ENCODE measurements around the gene TUBGCP5.

TUBGCP5 gene

GRCh38 chr15:23002920-23003319 lies 36.4 kb downstream of the TUBGCP5 start:
- Histone ChIP-seq H3K4me1 (ENCODE audit: control insufficient read depth, low read length) (no peaks in the 10 kb centered on the region), H3K27me3 (ENCODE audit: control insufficient read depth, low read length) (no peaks in the 10 kb centered on the region), H3K79me2 (ENCODE audit: control insufficient read depth, low read length) (no peaks in the 10 kb centered on the region), H4K20me1 (ENCODE audit: control insufficient read depth, insufficient read depth, low read depth, low read length) (no peaks in the 10 kb centered on the region), H3K9me2 (replicated peaks; ENCODE audit: control insufficient read depth, low read length) (no peaks in the 10 kb centered on the region), H3K36me3 (ENCODE audit: control insufficient read depth, low read length) (peaks cover 81% of the 10 kb centered on the region), H3K9me3 (ENCODE audit: control insufficient read depth, insufficient read depth, low read length) (no peaks in the 10 kb centered on the region), H3K27ac (ENCODE audit: low read depth, low read length) (no peak overlapping the region), H3F3A (ENCODE audit: control insufficient read depth, insufficient read depth) (no peaks in the 10 kb centered on the region), H3K4me2 (ENCODE audit: low read length) (no peak overlapping the region), H3K4me3 (ENCODE audit: low read length) (no peak overlapping the region)
- no peak for TF ChIP-seq EZH2phosphoT487 (IDR thresholded peaks at IDR 0.05; ENCODE audit: borderline replicate concordance, low read length)
- TF ChIP-seq CTCF (IDR thresholded peaks at IDR 0.05; ENCODE audit: low read depth, low read length, poor library complexity, severe bottlenecking): no peak

DNA sequence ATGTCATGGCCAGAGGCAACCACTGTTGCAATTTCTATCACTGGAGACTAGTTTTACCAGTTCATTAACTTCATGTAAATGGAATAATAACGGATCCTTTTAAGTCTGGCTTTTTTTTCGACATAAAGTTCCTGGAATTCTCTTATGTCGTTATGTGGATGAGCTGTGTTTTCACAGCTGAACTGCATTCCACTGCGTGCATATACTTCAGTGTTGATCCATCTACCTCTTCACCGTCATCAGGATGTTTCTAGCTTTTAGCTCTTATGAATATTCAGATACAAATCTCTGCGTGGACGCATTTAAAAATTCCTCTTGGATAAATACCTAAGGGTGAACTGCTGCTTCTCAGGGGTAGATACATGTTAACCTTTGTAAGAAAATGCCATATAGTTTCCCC lies 43.6 kb downstream of the TUBGCP5 start:
- no peaks in the 10 kb centered on the region for H3K27me3 ChIP-seq (ENCODE audit: control insufficient read depth, low read length)
- H3K27ac ChIP-seq (ENCODE audit: low read depth, low read length): no peak overlapping the region
- no peaks in the 10 kb centered on the region for H3K9me3 ChIP-seq (ENCODE audit: control insufficient read depth, insufficient read depth, low read length)
- no peaks in the 10 kb centered on the region for H3K4me1 ChIP-seq (ENCODE audit: control insufficient read depth, low read length)
- no peak overlapping the region for H3K4me3 ChIP-seq (ENCODE audit: low read length)
- no peaks in the 10 kb centered on the region for H4K20me1 ChIP-seq (ENCODE audit: control insufficient read depth, insufficient read depth, low read depth, low read length)
- peaks cover 41% of the 10 kb centered on the region for H3K36me3 ChIP-seq (ENCODE audit: control insufficient read depth, low read length)
- H3K9me2 ChIP-seq (replicated peaks; ENCODE audit: control insufficient read depth, low read length): no peaks in the 10 kb centered on the region
- TF ChIP-seq CTCF (IDR thresholded peaks at IDR 0.05; ENCODE audit: low read depth, low read length, poor library complexity, severe bottlenecking) (no peak), EZH2phosphoT487 (IDR thresholded peaks at IDR 0.05; ENCODE audit: borderline replicate concordance, low read length) (no peak)
- H3K4me2 ChIP-seq (ENCODE audit: low read length): no peak overlapping the region
- H3F3A ChIP-seq (ENCODE audit: control insufficient read depth, insufficient read depth): no peaks in the 10 kb centered on the region; the same call in 1 of the 2 replicates
- H3K79me2 ChIP-seq (ENCODE audit: control insufficient read depth, low read length): no peaks in the 10 kb centered on the region

DNA sequence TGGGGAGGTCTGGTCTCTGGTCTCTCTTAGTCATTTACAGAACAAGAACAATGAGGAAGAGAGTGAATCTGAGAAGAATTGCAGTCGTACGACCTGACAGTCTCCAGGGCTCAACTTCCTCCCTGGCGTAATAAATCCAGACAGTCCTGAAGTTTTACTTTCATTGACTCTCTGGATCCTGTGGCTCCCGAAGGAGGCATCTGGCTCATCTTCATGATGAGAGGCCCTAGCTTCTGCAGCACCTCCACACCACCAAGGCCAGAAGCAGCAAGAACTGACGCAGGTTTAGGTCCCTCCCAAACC lies 47.4 kb downstream of the TUBGCP5 start:
- Histone ChIP-seq H3K9me2 (replicated peaks; ENCODE audit: control insufficient read depth, low read length) (no peaks in the 10 kb centered on the region), H3K79me2 (ENCODE audit: control insufficient read depth, low read length) (no peaks in the 10 kb centered on the region), H3K4me1 (ENCODE audit: control insufficient read depth, low read length) (no peaks in the 10 kb centered on the region), H4K20me1 (ENCODE audit: control insufficient read depth, insufficient read depth, low read depth, low read length) (no peaks in the 10 kb centered on the region), H3K36me3 (ENCODE audit: control insufficient read depth, low read length) (peaks cover 20% of the 10 kb centered on the region), H3K9me3 (ENCODE audit: control insufficient read depth, insufficient read depth, low read length) (no peaks in the 10 kb centered on the region), H3K4me3 (ENCODE audit: low read length) (no peak overlapping the region), H3K4me2 (ENCODE audit: low read length) (no peak overlapping the region), H3F3A (ENCODE audit: control insufficient read depth, insufficient read depth) (no peaks in the 10 kb centered on the region; the same call in 1 of the 2 replicates), H3K27me3 (ENCODE audit: control insufficient read depth, low read length) (no peaks in the 10 kb centered on the region), H3K27ac (ENCODE audit: low read depth, low read length) (no peak overlapping the region)
- TF ChIP-seq EZH2phosphoT487 (IDR thresholded peaks at IDR 0.05; ENCODE audit: borderline replicate concordance, low read length): no peak
- no peak for TF ChIP-seq CTCF (IDR thresholded peaks at IDR 0.05; ENCODE audit: low read depth, low read length, poor library complexity, severe bottlenecking)

Measured in DOHH2 (cell line).